Trophoblast cell (in vitro differentiated cells and primary cell): ENCODE measurements around the gene DCAF10.

Experiments used
- DNase-seq, 2 donors: peaks; one replicate each; pipeline ENCODE4 v3.0.0-alpha.2; 2016
- H2AFZ ChIP-seq: 2 replicates; pipeline ENCODE4 v1.6.1; 2013; ENCODE audit warnings: low read length, moderate library complexity, mild to moderate bottlenecking; ENCODE audit not compliant: insufficient read depth, poor library complexity
- H2AK5ac ChIP-seq: 2 replicates; pipeline ENCODE4 v1.6.1; 2013; ENCODE audit warnings: mild to moderate bottlenecking, low read length
- H2BK120ac ChIP-seq: 2 replicates; pipeline ENCODE4 v1.6.1; 2013; ENCODE audit warnings: low read length, mild to moderate bottlenecking, moderate library complexity; ENCODE audit not compliant: insufficient read depth, poor library complexity
- H2BK12ac ChIP-seq: 2 replicates; pipeline ENCODE4 v1.6.1; 2013; ENCODE audit warnings: mild to moderate bottlenecking, low read length, moderate library complexity
- H2BK5ac ChIP-seq: 2 replicates; pipeline ENCODE4 v1.6.1; 2013; ENCODE audit warnings: low read length, low read depth, moderate library complexity, mild to moderate bottlenecking; ENCODE audit not compliant: poor library complexity
- H3K14ac ChIP-seq: 2 replicates; pipeline ENCODE4 v1.6.1; 2013; ENCODE audit warnings: mild to moderate bottlenecking, low read length
- H3K18ac ChIP-seq: 2 replicates; pipeline ENCODE4 v1.6.1; 2013; ENCODE audit warnings: mild to moderate bottlenecking, low read length
- H3K23ac ChIP-seq: 2 replicates; pipeline ENCODE4 v1.6.1; 2013; ENCODE audit warnings: low read length
- H3K27ac ChIP-seq: 2 replicates; pipeline ENCODE4 v1.5.1; 2013; ENCODE audit warnings: low read depth, mild to moderate bottlenecking, inconsistent platforms, low read length, moderate library complexity
- H3K27me3 ChIP-seq: 2 replicates; pipeline ENCODE4 v1.6.1; 2013; ENCODE audit warnings: inconsistent platforms, mild to moderate bottlenecking, low read length, moderate library complexity; ENCODE audit not compliant: insufficient read depth
- H3K36me3 ChIP-seq, 2 experiments: 1 replicate in 1 of 2; 2 replicates in 1 of 2; pipeline ENCODE4 v1.6.1; 2013; ENCODE audit warnings: low read length in 2 of 2, mild to moderate bottlenecking in 2 of 2, moderate library complexity in 1 of 2; ENCODE audit not compliant: insufficient read depth in 2 of 2, control insufficient read depth in 1 of 2
- H3K4ac ChIP-seq: 2 replicates; pipeline ENCODE4 v1.6.1; 2013; ENCODE audit warnings: low read depth, mild to moderate bottlenecking, low read length, moderate library complexity
- H3K4me1 ChIP-seq, 2 experiments: 1 replicate in 1 of 2; 2 replicates in 1 of 2; pipeline ENCODE4 v1.6.1; 2013; ENCODE audit warnings: low read length in 2 of 2, mild to moderate bottlenecking in 2 of 2, moderate library complexity in 1 of 2; ENCODE audit not compliant: insufficient read depth in 2 of 2, control insufficient read depth in 1 of 2
- H3K4me2 ChIP-seq: 2 replicates; pipeline ENCODE4 v1.6.1; 2013; ENCODE audit warnings: inconsistent platforms, mild to moderate bottlenecking, low read length, moderate library complexity
- H3K4me3 ChIP-seq: 2 replicates; pipeline ENCODE4 v1.5.1; 2013; ENCODE audit warnings: mild to moderate bottlenecking, low read depth, low read length, inconsistent platforms
- H3K79me1 ChIP-seq: one replicate; pipeline ENCODE4 v1.6.1; 2013; ENCODE audit warnings: low read length
- H3K79me2 ChIP-seq: 2 replicates; pipeline ENCODE4 v1.6.1; 2013; ENCODE audit warnings: low read length, mild to moderate bottlenecking; ENCODE audit not compliant: control insufficient read depth, insufficient read depth, poor library complexity
- H3K9ac ChIP-seq: 2 replicates; pipeline ENCODE4 v1.6.1; 2013; ENCODE audit warnings: mild to moderate bottlenecking, low read length
- H3K9me3 ChIP-seq: 2 replicates; pipeline ENCODE4 v1.6.1; 2013; ENCODE audit warnings: low read depth, mild to moderate bottlenecking, control low read depth, inconsistent platforms, low read length; ENCODE audit not compliant: insufficient read depth
- H4K12ac ChIP-seq: 2 replicates; pipeline ENCODE4 v1.6.1; 2013; ENCODE audit warnings: low read depth, mild to moderate bottlenecking, low read length, moderate library complexity
- H4K8ac ChIP-seq: 2 replicates; pipeline ENCODE4 v1.6.1; 2013; ENCODE audit warnings: low read depth, mild to moderate bottlenecking, low read length, moderate library complexity
- H4K91ac ChIP-seq: one replicate; pipeline ENCODE4 v1.6.1; 2013; ENCODE audit warnings: low read depth, mild to moderate bottlenecking, low read length, moderate library complexity
- WGBS: extraction: QIAGEN DNeasy Blood & Tissue Kit; methylation state at CpG from one replicate; pipeline ENCODE4 v1.1.7; 2013; ENCODE audit warnings: missing lambda C conversion rate; ENCODE audit not compliant: insufficient read length, insufficient coverage; ENCODE audit errors: extremely low coverage; 5-methylcytosine and 5-hydroxymethylcytosine counted together

The DCAF10 gene

DNA sequence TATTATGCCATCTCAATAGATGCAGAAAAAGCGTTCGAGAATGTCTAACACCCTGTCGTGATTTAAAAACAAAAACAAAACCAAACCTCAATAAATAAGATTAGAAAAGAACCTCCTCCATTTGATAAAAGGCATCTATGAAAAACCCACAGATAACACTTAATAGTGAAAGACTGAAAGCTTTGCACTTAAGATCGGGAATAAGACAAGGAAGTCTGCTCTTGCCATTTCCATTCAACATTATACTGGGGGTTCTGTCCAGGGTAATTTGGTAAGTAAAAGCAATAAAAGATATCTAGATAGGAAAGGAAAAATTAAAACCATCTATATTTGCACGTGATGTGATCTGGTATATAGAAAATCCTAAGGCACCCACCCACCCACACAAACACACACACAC is 8.5 kb upstream of the DCAF10 start:
- DNase-seq: no peak
- H3K4me1 ChIP-seq: no peaks in the 10 kb centered on the region
- no peak overlapping the region for H4K12ac ChIP-seq
- no peak overlapping the region for H3K18ac ChIP-seq
- no peaks in the 10 kb centered on the region for H3K9me3 ChIP-seq
- WGBS: no CpG with 5 or more reads among the region's 5 CpGs
- no peak overlapping the region for H2BK120ac ChIP-seq
- no peaks in the 10 kb centered on the region for H3K79me1 ChIP-seq
- H2AFZ ChIP-seq: no peak overlapping the region
- no peak overlapping the region for H3K27ac ChIP-seq
- no peak overlapping the region for H3K23ac ChIP-seq
- H3K4me2 ChIP-seq: no peak overlapping the region
- H3K4me3 ChIP-seq: no peak overlapping the region
- H3K36me3 ChIP-seq: no peaks in the 10 kb centered on the region
- H3K79me2 ChIP-seq: no peaks in the 10 kb centered on the region
- no peak overlapping the region for H4K8ac ChIP-seq
- H3K9ac ChIP-seq: no peak overlapping the region
- H3K4ac ChIP-seq: no peak overlapping the region
- H2AK5ac ChIP-seq: no peak overlapping the region
- no peak overlapping the region for H3K14ac ChIP-seq
- no peaks in the 10 kb centered on the region for H3K27me3 ChIP-seq
- no peak overlapping the region for H2BK5ac ChIP-seq
- no peak overlapping the region for H4K91ac ChIP-seq
- H2BK12ac ChIP-seq: no peak overlapping the region

DNA sequence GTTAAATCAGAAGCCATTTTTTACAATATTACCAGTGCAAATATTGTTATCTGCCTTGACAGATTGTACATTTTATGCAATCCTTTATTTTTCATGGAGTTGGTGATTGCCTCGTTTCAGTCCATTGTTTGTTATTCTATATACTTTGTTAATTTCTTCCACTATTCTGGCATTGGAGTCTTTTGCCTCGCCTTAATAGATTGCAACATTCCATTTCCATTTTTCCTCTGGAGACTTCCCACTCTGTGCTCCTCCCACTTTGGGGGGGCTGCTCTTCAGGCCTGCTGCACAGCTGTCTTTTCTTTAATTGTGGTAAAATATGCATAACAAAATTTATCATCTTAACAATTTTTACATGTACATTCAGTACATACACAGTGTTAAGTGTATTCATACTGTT is 4.4 kb upstream of the DCAF10 start:
- Histone ChIP-seq H3K36me3 (no peaks in the 10 kb centered on the region), H4K8ac (no peak overlapping the region), H3K4me3 (no peak overlapping the region), H3K4me2 (no peak overlapping the region), H2AK5ac (no peak overlapping the region), H3K27me3 (no peaks in the 10 kb centered on the region), H3K23ac (no peak overlapping the region), H4K91ac (no peak overlapping the region), H2AFZ (no peak overlapping the region), H3K4ac (no peak overlapping the region), H3K9ac (no peak overlapping the region), H2BK12ac (no peak overlapping the region), H2BK120ac (no peak overlapping the region), H3K18ac (no peak overlapping the region), H3K79me2 (peaks cover 8% of the 10 kb centered on the region), H3K4me1 (peaks cover 7 to 12% of the 10 kb centered on the region in 2 experiments), H3K14ac (no peak overlapping the region), H4K12ac (no peak overlapping the region), H2BK5ac (no peak overlapping the region), H3K9me3 (no peaks in the 10 kb centered on the region), H3K79me1 (peaks cover 11% of the 10 kb centered on the region), H3K27ac (no peak overlapping the region)
- no CpG with 5 or more reads among the region's 2 CpGs for WGBS
- no peak for DNase-seq

DNA sequence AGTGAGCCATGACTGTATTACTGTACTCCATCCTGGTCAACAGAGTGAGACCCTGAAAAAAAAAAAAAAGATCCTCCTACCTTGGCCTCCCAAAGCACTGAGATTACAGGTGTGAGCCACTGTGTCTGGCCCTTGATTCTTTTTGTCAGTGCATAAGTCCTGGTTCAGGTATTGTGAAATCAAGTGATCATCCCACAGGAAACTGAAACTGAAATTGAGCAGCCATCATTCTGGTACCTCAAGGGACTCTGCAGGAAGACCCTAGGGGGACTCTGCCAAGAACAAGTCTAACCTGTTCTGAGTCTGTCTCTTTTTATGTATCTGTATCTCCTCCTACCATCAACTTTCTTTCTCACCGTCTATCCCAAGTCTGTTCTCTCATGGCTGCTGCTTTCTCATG is 1.9 kb upstream of the DCAF10 start:
- H3K9me3 ChIP-seq: no peaks in the 10 kb centered on the region
- H4K12ac ChIP-seq: no peak overlapping the region
- H3K14ac ChIP-seq: no peak overlapping the region
- no peak overlapping the region for H3K9ac ChIP-seq
- no peak overlapping the region for H3K23ac ChIP-seq
- no peak overlapping the region for H2BK5ac ChIP-seq
- H4K8ac ChIP-seq: no peak overlapping the region
- H3K27me3 ChIP-seq: no peaks in the 10 kb centered on the region
- no CpG with 5 or more reads among the region's 1 CpG for WGBS
- H2BK120ac ChIP-seq: no peak overlapping the region
- H3K27ac ChIP-seq: peak overlapping the region; percentile 71
- H3K4me2 ChIP-seq: peak overlapping the region; percentile 24
- no peaks in the 10 kb centered on the region for H3K36me3 ChIP-seq
- H3K18ac ChIP-seq: no peak overlapping the region
- peaks cover 14% of the 10 kb centered on the region for H3K79me1 ChIP-seq
- DNase-seq: peak; percentile 37 to 61
- peaks cover 12% of the 10 kb centered on the region for H3K79me2 ChIP-seq
- H4K91ac ChIP-seq: no peak overlapping the region
- H3K4me3 ChIP-seq: no peak overlapping the region
- no peak overlapping the region for H3K4ac ChIP-seq
- H2AFZ ChIP-seq: no peak overlapping the region
- H2BK12ac ChIP-seq: no peak overlapping the region
- H2AK5ac ChIP-seq: no peak overlapping the region
- peaks cover 9 to 20% of the 10 kb centered on the region in 2 experiments for H3K4me1 ChIP-seq

DNA sequence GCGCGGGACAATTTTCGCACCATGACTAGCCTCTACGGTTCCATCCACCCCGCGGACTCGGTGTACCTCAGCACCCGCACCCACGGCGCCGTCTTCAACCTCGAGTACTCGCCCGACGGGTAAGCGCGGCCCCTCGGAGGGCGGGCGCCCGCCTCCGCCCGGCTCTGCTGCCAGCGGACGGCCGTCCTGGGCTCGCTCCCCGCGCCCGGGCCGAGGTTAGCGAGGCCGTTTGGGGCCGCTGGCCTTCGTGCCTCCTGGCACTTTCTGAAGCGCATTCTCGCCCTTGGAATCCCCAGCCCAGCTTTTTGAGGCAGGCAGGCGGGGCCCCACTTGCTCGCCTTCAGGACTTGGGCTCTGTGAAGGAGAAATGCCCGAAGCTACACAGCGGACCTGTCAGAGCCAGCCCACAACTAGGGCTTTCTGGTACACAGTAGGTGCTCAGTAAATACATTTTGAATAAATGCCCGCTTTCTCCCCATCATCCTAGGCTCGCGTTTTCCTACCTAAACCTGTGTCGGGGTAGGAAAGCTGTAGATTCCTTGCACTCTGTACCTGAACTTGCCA is 772 bp downstream of the DCAF10 start:
- Histone ChIP-seq H2BK12ac (no peak overlapping the region), H3K27me3 (no peaks in the 10 kb centered on the region), H3K4me2 (peak overlapping the region; percentile 80), H3K9ac (peak overlapping the region; percentile 91), H3K18ac (peak overlapping the region; percentile 91), H3K79me2 (peaks cover 12% of the 10 kb centered on the region), H4K12ac (peak overlapping the region; percentile 63), H3K4ac (peak overlapping the region; percentile 68), H2BK5ac (peak overlapping the region; percentile 42), H2BK120ac (peak overlapping the region; percentile 64), H3K9me3 (no peaks in the 10 kb centered on the region), H3K4me1 (peaks cover 9 to 20% of the 10 kb centered on the region in 2 experiments), H4K91ac (peak overlapping the region; percentile 79), H3K36me3 (peaks cover 0 to 2% of the 10 kb centered on the region in 2 experiments), H3K14ac (peak overlapping the region; percentile 87), H3K23ac (no peak overlapping the region), H2AFZ (peak overlapping the region; percentile 88), H4K8ac (peak overlapping the region; percentile 88), H3K79me1 (peaks cover 14% of the 10 kb centered on the region), H2AK5ac (peak overlapping the region; percentile 33), H3K4me3 (peak overlapping the region; percentile 96), H3K27ac (peak overlapping the region; percentile 66)
- peak in 1 of 2 donors; percentile 35 for DNase-seq
- WGBS: no CpG with 5 or more reads among the region's 45 CpGs
